GM19438 (cell line): Measurements from ENCODE around the gene ITM2C.

Experiments used
- ATAC-seq: cut with Tn5 transposase; IDR thresholded peaks from one replicate; pipeline ENCODE4 v1.9.1; 2021; ENCODE audit warnings: low read depth; ENCODE audit not compliant: unreplicated experiment

Gene ITM2C

DNA sequence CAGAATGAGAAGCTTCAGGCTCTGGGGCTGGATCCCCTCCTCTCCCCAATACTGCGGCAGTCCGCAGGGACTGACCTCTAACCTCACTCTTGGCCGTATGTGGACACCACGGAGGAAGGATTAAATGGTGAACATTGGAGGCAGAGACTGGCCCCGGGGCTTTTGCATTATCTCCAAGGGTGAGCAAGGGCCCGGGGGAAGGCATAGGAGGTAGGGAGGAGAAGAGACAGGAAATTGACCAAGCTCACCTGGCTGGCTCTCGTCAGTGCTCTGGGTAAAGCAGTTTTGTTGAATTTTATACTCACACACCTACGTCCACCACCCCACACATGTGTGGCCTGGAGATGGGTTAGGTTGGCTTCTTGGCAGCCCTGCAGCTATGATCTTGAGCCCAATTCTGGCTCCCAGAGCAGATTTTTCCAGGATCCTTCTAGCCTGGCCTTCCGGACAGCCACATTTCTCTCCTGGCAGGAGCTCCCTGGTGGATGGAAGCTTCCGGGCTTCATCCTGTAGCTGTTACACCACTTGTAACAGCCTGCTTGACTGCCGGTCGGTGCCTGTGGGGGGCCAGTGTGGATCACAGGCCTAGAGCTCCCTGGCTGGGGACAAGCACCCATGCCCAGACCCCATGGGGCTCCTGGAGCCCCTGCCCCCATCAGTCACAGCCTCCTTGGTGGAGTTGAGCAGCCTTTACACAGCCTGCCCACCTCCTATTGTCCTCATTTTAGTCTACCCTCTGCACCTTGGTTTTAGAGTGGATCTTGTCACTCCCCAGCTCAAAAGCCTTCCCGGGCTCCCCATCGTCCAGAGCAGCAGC, 7.6 kb downstream of the ITM2C start:
- peak; percentile 0 for ATAC-seq

DNA sequence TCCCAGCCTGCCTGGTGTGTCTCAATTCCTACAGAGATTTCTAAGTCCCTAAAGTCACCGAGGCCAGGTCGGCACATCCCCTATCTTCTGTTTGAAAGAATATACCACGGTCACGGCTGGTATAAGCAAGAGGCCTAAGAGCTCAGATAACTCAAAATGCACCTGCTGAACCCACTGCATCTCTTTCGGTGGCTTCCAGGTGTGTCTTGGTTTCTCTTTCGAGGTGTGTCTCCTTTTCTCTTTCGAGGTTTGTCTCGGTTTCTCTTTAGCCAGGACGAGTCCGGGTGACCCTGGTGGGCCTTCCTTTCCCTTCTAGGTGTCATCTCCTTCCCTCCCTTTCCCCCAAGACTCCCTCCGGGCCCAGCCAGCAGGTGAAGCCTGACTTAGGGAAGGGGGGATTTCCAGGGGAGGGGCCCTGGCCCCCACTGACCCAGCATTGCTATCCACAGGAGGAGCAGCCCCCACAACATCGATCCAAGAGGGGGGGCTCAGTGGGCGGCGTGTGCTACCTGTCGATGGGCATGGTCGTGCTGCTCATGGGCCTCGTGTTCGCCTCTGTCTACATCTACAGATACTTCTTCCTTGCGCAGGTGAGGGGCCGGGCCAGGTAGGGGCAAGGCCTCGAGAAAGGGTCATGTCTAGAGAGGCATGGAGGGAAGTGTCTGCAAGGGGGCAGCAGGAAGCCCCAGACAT, 8.4 kb downstream of the ITM2C start:
- ATAC-seq, result peak; percentile 54

DNA sequence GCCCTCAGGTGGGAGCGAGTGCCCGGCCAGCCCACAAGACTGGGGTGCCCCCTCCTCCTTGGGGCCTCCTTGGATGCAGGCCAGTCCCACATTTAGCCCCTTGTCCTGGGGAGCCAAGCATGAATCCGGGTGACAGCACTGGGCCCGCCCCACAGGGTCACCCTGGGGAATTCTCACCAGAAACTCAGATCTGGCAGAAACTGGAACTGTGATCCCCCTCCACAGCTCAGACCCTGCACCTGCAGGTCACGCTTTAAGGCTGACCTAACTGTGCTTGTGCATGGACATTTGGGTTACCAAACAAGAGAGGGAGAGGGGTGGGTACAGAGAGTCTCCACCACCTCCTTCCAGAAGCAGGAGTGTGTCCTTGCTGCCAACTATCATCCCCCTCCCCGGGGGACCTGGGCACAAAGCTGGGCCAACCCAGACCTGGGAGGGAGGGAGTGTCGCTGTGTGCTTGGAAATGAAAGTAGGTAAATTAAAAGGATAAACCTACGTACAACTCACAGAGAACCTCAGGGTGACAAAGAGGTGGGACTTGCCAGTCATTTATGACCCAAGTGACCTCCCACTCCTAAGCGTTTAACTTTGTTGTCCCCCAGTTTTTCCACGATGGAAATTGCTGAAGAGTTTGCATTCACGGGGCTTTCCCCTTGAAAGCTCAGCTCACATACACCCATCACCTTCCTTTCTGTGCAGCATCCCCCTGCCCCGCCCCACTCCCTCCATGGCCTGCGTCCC, 9.1 kb downstream of the ITM2C start:
- ATAC-seq, result peak; percentile 73

DNA sequence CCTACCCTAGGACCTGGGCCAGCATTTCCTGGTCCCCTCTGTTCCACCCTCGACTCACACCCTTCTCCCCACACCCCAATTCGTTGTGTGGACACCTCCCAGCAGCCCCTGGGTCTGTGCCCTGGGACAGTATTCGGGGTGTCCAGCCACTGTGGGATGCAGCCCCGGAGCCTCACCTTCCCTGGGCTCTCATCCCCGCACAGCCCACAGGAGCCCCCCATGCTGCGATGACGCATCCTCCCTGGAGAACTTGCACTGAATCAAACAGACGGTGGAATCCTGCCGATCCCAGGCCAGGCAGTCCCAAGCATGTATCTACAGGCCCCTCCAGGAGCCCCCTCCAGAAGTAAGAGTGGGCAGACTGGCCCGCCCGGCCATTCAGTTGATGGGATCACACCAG, 9.7 kb downstream of the ITM2C start:
- ATAC-seq, result no peak

DNA sequence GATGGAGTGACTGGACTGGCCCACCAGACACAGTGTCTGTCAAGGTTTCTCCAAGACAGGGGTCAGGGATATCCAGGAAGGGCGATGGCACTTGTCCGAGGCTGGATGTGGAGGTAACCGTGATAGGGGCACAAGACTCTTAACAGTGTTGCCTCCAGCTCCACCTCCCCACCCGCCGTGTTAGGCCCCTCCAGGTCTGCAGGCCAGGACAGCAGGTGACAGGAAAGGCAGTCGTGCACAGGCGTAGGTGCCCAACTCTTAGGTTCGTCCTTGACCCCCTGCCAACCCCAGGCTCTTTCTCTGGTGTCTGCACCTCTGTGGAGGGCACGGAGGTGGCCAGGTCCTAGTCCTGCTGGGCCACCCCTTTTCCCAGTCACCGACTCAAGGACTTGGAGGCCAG, 10.1 kb downstream of the ITM2C start:
- no peak for ATAC-seq

DNA sequence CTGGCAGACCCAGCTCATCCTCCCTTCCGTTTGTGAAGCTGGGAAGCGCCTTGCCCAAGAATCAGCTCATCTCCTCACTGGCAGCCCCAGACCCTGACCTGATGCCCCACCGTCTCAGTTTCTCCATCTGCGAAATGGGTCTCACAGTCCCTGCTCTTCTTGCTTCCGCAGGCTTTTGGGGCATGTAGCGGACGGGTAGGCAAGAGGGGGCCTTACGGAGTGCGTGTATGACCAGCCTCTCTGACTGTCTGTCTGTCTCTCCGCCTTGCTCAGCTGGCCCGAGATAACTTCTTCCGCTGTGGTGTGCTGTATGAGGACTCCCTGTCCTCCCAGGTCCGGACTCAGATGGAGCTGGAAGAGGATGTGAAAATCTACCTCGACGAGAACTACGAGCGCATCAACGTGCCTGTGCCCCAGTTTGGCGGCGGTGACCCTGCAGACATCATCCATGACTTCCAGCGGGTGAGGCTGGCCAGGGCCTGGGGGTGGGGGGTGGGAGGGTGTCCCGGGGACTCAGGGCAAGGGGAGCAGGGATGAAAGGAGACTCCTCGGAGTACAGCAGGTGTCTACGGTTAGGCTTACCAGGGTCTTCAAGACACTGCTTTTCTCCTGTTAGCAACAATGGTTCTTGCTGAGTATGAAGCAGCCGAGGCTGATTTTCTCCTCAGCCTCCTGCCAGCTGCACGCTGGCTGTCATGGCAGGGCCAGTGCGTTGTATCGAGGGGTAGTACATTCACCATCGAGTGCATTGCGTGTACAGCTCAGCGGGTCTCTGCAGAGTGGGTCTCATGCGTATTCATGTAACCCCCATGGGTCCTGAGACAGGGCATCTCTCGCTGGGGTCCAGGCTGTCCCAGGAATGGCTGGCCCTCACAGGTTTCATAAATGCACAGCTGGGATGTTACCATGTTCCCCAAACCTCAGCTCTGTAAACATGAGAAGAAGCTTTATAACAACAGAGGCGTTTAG, 10.9 kb downstream of the ITM2C start:
- ATAC-seq, result no peak

DNA sequence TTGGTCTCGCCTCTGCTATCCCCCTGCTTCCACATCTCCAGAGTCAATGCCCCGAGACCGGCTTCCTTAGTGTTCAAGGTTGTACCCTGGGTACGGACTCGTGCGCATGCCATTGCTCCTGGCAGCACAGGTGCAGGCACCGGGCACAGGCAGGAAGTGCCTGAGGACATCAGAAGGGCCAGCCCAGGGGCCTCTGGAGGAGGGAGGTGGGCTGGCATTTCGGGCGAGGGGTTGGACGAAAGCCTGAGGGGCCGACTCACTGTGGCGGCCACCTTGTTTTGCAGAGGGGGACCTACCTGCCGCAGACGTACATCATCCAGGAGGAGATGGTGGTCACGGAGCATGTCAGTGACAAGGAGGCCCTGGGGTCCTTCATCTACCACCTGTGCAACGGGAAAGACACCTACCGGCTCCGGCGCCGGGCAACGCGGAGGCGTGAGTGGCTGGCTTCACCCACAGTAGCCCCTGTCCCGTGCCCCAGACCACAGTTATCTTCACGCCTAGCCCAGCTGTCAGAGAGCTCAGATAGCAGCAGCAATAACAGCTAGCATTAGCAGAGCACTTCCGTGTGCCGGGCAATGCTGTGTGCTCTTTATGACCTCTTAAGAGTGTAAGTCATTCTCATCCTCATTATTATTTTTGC, 12.5 kb downstream of the ITM2C start:
- no peak for ATAC-seq

DNA sequence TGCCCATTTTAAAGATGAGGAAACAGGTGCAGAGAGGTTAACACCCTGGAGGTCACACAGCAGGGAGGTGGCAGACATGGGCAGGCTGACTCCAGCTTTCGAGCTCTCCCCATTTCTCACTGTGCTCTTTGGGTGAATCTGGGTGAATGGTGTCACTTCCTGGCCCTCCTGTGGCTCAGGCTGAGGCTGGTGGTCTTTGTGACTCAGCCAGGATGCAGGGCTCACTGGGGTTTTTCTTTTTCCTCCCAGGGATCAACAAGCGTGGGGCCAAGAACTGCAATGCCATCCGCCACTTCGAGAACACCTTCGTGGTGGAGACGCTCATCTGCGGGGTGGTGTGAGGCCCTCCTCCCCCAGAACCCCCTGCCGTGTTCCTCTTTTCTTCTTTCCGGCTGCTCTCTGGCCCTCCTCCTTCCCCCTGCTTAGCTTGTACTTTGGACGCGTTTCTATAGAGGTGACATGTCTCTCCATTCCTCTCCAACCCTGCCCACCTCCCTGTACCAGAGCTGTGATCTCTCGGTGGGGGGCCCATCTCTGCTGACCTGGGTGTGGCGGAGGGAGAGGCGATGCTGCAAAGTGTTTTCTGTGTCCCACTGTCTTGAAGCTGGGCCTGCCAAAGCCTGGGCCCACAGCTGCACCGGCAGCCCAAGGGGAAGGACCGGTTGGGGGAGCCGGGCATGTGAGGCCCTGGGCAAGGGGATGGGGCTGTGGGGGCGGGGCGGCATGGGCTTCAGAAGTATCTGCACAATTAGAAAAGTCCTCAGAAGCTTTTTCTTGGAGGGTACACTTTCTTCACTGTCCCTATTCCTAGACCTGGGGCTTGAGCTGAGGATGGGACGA, 13.2 kb downstream of the ITM2C start:
- no peak for ATAC-seq

DNA sequence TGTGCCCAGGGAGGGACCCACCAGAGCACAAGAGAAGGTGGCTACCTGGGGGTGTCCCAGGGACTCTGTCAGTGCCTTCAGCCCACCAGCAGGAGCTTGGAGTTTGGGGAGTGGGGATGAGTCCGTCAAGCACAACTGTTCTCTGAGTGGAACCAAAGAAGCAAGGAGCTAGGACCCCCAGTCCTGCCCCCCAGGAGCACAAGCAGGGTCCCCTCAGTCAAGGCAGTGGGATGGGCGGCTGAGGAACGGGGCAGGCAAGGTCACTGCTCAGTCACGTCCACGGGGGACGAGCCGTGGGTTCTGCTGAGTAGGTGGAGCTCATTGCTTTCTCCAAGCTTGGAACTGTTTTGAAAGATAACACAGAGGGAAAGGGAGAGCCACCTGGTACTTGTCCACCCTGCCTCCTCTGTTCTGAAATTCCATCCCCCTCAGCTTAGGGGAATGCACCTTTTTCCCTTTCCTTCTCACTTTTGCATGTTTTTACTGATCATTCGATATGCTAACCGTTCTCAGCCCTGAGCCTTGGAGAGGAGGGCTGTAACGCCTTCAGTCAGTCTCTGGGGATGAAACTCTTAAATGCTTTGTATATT, 14.0 kb downstream of the ITM2C start:
- no peak for ATAC-seq

DNA sequence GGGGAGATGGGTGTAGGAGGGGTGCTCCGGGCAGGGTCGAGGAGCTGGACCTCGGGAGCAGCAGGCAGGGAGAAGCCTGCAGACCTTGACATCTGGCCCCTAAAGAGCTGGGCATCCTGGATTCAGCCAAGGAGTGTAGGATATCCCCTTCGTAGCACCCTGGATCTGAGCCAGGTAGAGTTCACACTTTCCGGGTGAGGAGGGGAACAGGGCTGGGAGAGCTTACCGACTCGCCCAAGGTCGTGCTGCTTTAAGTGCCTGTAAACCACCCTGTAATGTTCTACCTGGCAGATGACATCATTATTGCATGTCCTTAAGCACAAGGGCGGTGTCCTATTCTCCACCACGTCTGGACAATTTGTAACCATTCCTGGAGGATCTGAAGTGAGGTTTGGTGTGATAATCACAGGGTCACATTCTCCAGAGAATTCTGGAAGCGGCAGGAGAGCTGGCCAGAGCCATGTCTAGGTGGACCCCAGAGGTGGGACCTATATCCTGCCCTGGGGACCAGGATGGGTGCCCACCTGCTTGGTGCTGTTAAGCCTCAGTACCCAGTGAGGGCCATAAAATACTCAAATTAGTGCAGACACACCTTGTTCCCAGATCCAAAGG, 14.6 kb downstream of the ITM2C start:
- no peak for ATAC-seq

DNA sequence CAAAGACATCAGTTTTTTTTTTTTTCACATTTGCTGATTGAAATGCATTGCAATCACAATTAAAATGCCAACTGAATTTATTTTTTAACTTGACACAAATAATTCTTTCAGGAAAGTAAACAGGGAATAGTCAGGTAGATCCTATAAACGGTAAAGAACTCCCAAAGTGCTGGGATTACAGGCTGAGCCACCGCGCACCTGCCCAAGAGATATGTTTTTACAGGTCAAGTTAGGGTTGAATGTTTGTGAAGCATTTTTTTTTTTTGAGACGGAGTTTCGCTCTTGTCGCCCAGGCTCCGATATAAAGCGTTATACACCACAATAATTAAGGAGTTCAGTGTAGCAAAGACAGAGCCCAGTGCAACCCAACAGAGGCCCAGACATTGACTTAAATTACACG, 15.1 kb downstream of the ITM2C start:
- ATAC-seq, result no peak

DNA sequence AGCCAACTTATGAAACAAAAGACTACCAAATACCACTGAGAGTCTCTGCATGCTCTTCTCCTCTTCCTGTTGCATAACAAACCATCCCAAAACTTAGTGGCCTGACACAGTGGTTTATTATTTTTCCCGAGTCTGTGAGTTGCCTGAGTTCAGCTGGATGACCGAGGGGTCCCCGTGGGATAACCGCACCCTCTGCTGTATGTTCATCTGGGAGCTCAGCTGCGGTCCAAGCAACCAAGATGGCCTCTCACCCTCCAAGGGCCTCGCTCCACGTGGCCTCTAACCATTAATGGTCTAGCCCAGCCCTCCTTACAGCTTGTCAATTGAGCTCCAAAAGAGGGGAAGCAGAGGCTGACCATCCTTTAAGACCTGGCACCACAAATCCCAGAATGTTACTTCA, 17.1 kb downstream of the ITM2C start:
- ATAC-seq, result no peak

DNA sequence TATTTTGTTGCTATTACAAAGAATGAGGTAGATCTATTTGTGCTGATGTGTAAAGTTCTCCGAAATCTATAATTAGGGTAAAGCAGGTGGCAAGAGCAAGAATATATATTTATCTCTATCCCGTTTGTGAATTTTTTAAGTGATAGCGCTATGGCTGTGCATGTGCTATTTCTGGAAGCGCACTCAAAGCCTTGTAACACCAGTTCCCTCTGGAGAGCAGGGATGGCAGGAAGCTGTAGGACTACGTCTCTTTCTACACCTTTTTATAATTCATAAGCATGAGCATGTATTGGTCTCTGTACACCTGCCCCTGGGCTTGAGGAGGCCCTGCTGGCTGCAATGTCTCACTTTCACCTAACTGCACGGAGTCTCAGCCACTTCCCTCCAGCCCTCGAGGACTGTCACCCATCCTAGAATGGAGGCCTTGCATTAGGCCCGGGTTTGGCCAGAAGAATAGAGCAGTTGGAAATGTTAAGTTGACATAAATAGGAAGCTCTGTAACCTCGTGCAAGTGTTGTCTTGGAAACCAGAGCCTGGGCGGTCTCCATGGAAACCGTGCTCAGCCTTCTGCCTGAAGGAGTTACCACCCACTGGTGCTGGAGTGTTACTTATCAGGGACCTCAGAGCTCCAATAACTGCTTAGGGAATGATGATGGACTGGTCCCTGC, 20.9 kb downstream of the ITM2C start:
- ATAC-seq, result no peak

DNA sequence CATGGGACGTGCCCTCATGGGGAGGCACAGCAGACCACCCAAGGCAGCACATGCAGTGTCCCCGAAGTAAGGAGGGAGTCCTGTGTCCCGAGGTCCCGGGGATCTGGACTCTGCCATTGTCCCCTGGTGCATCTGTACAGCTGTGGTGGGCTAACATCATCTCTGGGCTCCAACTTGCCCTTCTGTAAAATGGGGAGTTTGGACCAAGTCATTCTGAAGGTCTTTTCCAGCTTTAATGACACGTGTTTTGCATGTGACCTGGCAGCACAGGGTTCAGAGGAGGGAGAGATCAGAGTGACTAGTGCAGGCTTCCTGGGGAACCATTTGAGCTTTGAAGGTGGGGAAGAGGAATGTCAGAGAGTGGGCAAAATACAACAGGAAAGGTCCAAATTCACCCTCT, 21.5 kb downstream of the ITM2C start:
- ATAC-seq, result no peak

DNA sequence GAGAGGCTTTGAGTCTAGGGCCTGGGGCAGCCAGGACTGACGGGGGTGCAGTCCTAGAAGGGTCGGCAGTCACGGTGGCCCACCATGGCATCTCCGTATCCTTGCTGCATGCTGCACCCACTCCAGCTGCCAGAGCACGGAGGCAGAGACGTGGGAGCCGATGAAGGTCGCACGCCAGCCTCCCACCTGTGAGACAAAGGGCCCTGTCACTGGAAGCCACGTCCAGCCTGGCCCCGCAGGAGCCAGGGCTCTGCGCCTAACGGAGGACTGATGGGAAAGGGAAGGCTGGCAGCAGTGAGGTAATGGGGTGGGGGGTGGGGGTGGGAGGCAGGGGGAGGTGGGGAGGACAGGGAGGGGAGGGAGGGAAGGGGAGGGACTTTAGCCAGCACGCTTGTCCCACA, 21.9 kb downstream of the ITM2C start:
- no peak for ATAC-seq

DNA sequence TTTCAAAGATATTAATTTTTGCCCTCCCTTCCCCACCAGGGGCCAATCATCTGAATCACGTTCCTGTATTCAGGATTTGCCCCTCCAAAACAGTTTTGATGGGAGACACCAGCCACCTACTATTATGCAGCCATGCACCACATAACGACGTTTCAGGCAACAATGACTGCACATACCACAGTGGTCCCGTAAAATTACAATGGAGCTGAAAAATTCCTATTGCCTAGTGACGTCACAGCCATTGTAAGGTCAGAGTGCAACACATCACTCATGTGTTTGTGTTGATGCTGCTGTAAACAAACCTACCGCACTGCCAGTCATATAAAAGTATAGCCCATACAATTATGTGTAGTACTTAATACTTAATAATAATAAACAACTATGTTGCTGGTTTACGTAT, 22.6 kb downstream of the ITM2C start:
- no peak for ATAC-seq

DNA sequence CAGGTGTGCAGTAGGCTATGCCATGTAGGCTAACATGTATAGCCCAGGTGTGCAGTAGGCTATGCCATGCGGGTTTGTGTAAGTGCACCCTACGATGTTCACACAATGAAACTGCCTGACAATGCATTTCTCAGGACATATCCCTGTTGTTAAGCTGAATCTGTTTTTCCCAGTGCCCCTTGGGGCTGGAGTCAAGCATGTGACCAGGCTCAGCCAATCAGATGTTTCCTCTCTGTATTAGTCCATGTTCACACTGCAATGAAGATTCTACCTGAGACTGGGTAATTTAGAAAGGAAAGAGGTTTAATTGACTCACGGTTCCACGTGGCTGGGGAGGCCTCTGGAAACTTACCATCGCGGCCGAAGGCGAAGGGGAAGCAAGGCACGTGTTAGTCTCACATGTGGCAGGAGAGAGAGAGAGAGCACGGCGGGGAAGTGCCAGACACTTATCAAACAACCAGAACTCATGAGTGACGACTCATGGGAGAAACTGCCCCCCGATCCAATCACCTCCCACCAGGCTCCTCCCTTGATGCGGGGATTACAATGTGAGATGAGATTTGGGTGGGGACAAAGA, 24.2 kb downstream of the ITM2C start:
- no peak for ATAC-seq
